Hematopoietic multipotent progenitor cell (in vitro differentiated cells): ENCODE measurements around the gene ANG. TPM values are rescaled to one million over a fixed set of nuclear protein-coding genes. Genes with fewer than 3 reads are reported as not detected.
"Not testable (repeated sequence)": the region's sequence is repeated elsewhere in the genome, so short reads cannot be mapped to it uniquely, and the experiment has no call there.

Experiments used
- DNase-seq, 3 donors: peaks; one replicate each; pipeline ENCODE4 v3.0.0-alpha.2; 2011 to 2015; ENCODE audit warnings: low read depth in 2 of 3, low spot score in 2 of 3
- small RNA-seq: library from RNA; depleted of rRNA; stranded (forward); fragments of <200 nt; gene quantifications from one replicate; pipeline ENCODE3, GENCODE V24; 2012
- total RNA-seq: library from RNA; depleted of rRNA; stranded (reverse); fragments of >200 nt; gene quantifications from one replicate; pipeline ENCODE4 v1.2.3, GENCODE V29; 2012

ANG gene
- total RNA-seq, 1 donor = 2.7 TPM

GRCh38 chr14:20733684-20734429 is 45.3 kb downstream of the ANG start:
- DNase-seq = no peak

- no peak for DNase-seq
These were observed 45.9 kb downstream of the ANG start for GRCh38 chr14:20734430-20734806.

GRCh38 chr14:20738292-20738691 is 49.7 kb downstream of the ANG start:
- DNase-seq = not testable (repeated sequence)

- no peak for DNase-seq
These were observed 53.6 kb downstream of the ANG start for GRCh38 chr14:20742132-20742531.

GRCh38 chr14:20743556-20743955 is 55.0 kb downstream of the ANG start:
- DNase-seq = no peak

Small RNA genes lying within 50 kb of the gene (small RNA-seq; reads per million reads assigned to genes)
- not detected for gene RF00019

Other genes starting within 250 kb of the ANG start
- gene OSGEP, start 234.0 kb upstream of the ANG start, total RNA-seq = 130 TPM
- gene APEX1, start 233.5 kb upstream of the ANG start, total RNA-seq = 253 TPM
- 36.1 TPM for gene PIP4P1, start 227.3 kb upstream of the ANG start, total RNA-seq
- gene PNP, start 219.4 kb upstream of the ANG start, total RNA-seq = 86.4 TPM
- gene RNASE10, start 183.2 kb upstream of the ANG start, total RNA-seq = not detected
- not detected for gene RNASE9, start 127.7 kb upstream of the ANG start, total RNA-seq
- gene RNASE11, start 100.8 kb upstream of the ANG start, total RNA-seq = not detected
- not detected for gene RNASE12, start 97.4 kb upstream of the ANG start, total RNA-seq
- gene OR6S1, start 47.1 kb upstream of the ANG start, total RNA-seq = not detected
- 8.9 TPM for gene RNASE4, start 4.2 kb upstream of the ANG start, total RNA-seq
- not detected for gene EDDM3A, start 57.1 kb downstream of the ANG start, total RNA-seq
- not detected for gene EDDM3B, start 79.6 kb downstream of the ANG start, total RNA-seq
- gene RNASE6, start 92.5 kb downstream of the ANG start, total RNA-seq = 3.8 TPM
- gene RNASE1, start 114.1 kb downstream of the ANG start, total RNA-seq = 1.3 TPM
- 3.0 TPM for gene RNASE3, start 202.6 kb downstream of the ANG start, total RNA-seq